ENCODE measurements around the gene GFY.

Gene GFY

DNA sequence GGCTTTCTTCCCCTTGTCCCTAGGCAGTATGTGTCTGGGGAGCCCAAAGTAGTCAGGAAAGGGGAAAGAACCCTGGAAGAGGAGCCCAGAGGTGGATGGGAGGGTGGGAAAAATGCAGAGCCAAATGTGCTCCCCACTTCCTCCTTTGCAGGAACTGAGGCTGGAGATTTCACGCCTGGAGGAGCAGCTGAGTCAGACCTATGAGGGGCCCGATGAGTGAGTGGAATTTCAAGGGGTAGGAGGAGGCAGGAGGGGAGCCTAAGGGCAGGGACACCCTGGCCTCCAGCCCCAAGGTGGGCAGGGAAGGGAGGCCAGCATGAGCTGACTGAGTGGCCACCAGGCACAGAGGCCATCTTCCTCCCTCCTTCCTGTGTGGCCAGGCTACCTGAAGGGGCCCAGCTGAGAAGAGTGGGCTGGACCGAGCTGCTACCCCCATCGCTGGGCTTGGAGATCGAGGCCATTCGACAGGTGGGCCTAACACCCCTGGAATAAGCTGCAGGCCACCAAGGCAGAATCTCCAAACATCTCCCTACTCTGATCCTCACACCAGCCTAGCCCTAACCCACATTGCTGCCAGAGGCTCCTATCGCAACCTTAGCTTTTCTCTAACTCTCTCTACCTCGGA lies 16.3 kb upstream of the GFY start:
- no peak for DNase-seq

GRCh38 chr19:49409441-49410029 lies 15.7 kb upstream of the GFY start:
- no peak for DNase-seq

GRCh38 chr19:49411681-49412326 lies 13.4 kb upstream of the GFY start:
- no peak for DNase-seq

DNA sequence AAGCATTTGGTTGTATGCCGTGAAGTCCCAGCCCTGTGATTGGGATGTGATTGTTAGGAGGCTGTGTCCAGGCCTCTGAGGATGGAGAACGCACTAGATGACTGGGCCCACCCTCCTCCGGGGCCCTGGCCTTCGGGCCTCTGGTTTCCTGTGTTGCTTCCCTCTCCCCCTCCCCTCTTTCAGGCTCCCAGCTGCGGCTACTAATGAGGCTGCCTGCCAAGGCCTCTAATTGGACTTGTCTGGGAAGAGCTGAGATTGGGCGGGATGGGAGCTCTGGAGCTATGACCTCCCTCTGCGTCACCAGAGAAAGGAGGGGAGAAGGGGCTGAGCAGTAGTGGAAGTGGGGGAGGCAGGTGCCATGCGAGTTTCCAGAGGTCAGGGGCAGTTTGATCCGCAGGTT lies 11.8 kb upstream of the GFY start:
- no peak for DNase-seq

DNA sequence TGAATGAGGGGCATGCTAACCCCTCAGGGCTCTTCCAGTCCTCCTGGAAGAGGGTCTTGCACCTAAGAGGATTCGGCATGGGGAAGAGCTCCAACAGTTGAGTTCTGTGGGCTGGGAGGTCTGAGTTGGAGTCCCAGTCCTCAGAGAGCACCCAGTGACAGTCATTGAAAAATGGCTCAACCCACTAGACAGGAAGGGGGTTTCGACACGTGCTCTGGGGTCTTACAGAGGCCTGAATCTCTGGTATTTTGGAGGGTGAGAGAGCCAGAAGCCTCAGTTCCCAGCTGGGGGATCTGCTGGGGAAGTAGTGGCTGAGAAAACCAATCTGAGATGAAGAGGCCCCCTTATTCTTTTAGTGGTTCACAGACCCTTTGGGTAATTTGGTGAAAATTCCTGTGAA lies 10.9 kb upstream of the GFY start:
- DNase-seq = no peak

DNA sequence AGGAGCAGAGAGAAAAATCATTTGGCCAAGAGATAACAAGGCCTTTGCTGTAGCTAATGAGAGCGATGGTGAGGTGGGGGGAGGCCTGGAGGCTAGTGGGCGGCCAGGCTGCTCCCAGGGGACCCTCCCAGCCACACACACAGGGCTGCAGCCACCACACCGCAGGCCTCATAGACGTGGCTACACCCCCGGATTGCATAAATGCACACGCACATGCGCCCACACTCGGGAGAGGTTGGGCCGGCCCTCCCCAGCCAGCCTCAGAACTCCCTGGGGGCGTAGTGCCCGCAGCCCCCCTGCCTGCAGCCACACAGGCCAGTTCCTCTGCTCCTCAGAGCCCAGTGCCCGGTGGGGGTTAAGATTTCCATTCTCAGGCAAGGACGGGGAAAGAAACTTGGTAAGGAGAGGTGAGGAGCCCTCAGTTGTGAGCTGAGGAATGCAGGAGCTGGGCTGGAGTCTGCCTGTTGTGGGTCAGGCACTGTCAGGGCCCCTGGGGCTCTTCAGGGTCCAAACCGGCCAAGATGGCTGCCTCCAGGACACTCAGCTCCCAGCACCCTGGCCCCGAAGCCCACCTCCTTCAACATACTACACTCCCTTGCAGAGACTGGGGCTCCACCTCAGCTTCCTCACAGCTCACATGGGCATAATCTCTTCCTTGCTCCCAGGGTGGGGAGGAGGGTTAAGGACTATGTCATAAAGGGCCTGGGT lies 9.9 kb upstream of the GFY start:
- no peak for DNase-seq

DNA sequence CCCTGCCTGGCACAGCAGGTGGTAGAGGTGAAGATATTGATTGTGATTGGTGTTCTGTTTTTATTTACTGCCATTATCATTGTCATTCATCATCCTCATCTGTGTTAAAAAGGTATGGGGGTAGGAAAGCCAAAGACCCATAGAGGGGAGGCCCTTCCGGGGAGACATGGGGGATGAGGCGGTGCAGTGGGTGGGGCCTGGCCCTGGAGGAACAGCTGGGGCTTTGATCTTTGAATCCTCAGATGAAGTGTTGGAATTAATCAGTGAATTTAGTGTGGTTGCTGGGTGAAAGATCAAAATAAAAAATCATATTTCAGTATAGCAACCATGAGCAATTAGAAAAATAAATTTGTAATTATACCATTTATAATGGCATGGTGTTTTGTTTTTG lies 9.4 kb upstream of the GFY start:
- DNase-seq = no peak

- no peak for DNase-seq
Measured at GRCh38 chr19:49417088-49417487, 8.1 kb upstream of the GFY start.

- DNase-seq = no peak
Measured at GRCh38 chr19:49418511-49418910, 6.7 kb upstream of the GFY start.

GRCh38 chr19:49419173-49419572 lies 6.0 kb upstream of the GFY start:
- no peak for DNase-seq

DNA sequence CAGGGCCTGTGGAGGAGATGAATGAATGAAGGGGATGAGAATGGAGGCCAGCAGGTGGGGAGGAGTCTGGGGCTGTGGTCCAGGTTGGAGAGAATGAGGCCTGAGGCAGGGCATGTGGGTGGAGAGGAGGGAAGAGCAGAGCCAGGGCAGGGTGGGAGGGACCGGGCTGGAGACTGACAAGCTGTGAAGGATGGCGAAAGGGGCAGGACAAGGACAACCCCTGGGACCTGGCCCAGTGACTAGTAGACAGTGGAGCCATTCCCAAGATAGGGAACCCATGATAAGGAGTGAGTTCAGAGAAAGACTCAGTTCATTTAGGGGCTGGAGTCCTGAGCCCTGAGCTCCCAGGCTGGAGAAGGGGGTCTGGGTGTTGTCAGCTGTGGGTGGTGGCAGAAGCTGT lies 5.0 kb upstream of the GFY start:
- DNase-seq = no peak

GRCh38 chr19:49421039-49421877 lies 3.9 kb upstream of the GFY start:
- DNase-seq = peak; percentile 45

DNA sequence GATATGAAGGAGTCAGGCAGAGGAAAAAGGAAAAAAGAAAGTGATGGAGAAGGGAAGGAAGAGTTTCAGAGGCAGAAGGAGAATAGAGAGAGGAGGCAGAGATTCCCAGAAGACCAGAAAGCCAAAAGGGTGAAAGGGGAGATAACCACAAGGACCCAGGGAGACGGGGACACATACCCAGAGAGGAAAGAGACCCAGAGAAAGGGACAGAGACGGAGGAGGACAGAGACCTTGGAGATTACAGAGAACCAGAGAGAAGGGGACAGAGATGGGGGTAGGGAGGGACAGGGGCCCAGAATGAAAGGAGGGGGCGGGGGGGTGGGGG lies 3.3 kb upstream of the GFY start:
- DNase-seq = no peak

GRCh38 chr19:49422407-49423070 lies 2.6 kb upstream of the GFY start:
- peak; percentile 58 for DNase-seq

DNA sequence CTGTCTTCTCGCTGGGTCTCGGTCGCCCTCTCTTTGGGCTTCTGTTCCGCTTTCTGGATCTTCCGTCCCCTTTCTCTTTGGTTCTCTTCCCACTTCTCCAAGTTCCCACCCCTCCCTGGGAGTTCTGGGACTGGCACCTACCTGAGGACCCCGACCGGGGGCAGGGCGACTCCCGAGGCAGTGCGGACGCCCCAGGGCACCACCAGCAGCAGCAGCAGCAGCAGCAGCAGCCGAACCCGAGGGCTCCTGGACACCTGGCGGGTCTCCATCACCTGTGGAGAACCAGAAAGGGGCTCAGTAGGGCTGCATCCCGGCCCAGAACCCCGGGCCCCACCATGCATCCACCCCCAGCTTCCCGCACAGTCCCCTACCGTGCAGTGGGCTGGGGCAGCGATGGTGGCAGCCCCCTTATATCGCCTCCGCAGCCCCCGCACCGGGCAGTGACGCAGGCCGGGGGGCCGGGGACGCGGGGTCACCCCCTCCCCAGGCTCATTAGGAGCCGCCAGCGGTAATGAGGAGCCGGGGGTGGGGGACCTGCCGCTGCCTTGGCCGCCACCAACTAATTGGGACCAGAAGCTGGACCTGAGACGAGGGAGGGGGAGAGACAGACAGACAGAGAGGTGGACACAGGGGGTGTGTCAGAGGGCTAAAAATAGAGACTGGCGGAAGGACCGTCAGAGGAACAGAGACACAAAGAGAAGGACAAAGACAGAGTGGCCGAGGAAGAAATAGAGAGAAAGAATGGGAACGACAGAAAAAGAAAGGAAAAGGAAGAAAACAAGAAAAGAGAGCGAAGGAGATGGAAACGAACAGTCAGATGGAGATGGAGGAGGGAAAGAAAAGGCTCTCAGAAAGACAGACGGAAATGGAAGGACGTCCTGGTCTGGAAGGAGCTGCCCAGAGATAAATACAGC lies 1.9 kb upstream of the GFY start, which contains the start of gene PTH2:
TSS of gene PTH2 (minus strand) at position 371 of the 914 bp plus-strand sequence. CDS start at position 269, 102 bp downstream.
- peak; percentile 42 for DNase-seq

DNA sequence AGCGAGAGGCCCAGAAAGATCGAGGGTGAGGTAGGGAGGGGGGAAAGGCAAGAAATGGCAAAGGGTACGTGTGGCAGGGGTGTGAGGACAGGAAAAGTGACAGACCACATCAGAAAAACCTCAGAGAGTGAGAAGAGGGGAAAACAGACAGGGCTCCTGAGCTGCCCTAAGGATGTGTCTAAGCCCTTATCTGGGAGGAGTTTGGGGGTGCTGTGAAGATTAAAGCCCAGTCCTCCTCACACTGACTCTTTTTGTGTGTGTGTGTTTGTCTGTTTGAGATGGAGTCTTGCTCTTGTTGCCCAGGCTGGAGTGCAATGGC lies 1.2 kb upstream of the GFY start:
- DNase-seq = no peak

GRCh38 chr19:49425922-49426592 lies 869 bp downstream of the GFY start:
- DNase-seq = no peak

- no peak for DNase-seq
Measured at GRCh38 chr19:49427339-49427738, 2.2 kb downstream of the GFY start.

GRCh38 chr19:49427855-49428546 lies 2.8 kb downstream of the GFY start:
- peak; percentile 49 for DNase-seq
